Ecto neural progenitor cell (in vitro differentiated cells): ENCODE results near the gene NDST4.

Source experiments
- DNase-seq: peaks from one replicate; pipeline ENCODE4 v3.0.0-alpha.2; 2018; ENCODE audit warnings: low spot score

The NDST4 gene

DNA sequence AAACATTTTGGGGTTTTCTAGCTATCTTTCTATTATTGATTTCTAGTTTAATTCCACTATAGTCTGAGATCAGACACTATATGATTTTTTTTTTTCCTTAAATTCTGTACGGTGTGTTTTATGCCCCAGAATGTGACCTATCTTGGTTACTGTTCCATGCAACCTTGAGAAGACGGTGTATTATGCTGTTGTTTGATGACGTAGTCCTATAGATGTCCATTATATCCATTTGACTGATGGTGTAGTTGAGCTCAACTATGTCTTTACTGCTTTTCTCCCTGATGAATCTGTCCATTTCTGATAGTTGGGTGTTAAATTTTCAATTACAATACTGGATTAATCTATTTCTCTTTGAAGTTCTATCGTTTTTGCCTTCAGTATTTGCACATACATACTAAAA is 212.5 kb downstream of the NDST4 start:
- no peak for DNase-seq

- DNase-seq: no peak
These were observed 222.6 kb downstream of the NDST4 start for GRCh38 chr4:114890773-114891172.

DNA sequence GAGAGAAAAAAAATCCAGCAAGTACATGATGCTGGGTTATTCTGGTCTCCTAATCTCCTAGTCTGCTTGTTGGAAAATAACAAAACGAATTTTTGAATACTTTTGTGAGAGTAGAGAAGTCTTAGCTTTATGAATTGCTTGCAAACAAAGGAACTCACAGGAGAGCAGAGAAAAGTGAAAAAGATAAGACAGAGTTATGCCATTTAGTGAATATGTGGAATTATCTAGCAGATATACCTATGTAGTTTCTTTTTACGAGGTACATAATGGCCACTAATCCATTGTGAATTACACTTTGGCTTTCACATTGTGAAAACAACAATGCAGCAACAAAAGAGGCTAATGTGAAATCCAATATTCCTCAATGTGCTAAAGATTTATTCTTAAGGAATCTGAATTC is 226.7 kb downstream of the NDST4 start:
- DNase-seq: no peak

DNA sequence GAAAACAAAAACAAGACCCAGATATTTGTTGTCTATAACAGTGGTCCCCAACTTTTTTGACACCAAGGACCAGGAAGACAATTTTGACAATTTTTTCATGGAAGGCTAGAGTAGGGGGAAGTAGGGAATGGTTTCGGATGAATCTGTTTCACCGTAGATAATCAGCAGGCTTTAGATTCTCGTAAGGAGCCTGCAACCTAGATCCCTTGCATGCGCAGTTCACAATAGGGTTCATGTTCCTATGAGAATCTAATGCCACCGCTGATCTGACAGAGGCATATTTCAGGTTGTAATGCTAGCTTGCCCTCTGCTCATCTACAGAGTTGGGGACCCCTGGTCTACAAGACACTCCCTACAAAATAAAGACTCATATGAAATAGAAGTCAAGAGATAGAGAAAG is 229.8 kb downstream of the NDST4 start:
- no peak for DNase-seq

- DNase-seq: no peak
These were observed 233.3 kb downstream of the NDST4 start for GRCh38 chr4:114879916-114880669.

DNA sequence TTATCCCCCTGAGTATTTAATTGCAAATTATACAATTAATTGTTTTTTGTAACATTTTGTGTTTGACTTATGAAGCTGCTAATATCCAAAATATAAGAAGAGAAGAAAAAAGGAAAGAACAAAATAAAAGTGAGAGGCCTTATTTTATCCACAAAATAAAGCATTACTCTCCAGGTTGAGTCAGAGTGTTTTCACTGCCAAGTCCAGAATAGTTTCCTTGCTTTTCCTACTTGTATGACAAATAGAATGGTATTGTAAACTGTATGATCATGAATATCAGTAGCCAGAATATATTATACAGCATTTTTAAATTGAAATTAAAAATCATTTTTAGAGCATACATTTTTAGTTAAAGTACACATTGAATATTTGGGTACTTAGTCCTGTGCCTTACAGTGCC is 237.8 kb downstream of the NDST4 start:
- DNase-seq: no peak

DNA sequence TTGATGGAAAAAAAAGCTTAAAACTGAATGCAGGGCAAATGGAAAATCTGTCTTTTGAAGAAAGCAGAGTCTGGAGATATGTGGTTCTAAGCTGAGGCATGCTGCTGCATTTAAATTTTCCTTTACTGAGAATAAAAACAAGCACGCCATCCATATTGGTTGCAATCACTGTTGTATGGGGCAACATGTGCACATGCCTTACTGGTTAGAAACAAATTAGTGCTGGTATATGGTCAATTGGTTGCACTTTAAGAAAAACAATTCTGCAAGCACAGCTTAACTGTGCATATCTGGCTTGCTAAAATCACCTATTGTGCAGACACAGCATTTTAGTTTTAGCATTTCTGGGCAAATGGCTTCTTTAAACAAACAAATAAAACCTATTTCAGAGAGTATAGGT is 239.1 kb downstream of the NDST4 start:
- no peak for DNase-seq

DNA sequence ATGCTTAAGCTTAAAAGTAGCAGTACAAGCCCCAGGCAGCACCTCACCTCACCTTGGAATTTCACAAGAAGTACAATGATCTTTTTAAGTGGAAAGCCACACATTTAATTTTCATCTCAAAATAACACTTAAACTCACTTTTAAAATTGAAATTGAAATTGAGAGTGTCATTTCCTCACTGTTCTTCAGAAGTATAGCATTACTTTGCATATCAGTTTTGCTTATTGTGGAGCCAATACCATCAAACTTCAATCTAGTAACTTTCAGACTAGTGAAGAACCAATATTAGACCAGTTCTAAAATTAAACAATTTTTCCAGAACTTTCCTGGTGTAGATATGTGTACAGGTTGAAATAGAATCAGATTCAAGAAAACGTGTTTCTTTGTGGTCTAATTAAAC is 242.4 kb downstream of the NDST4 start:
- DNase-seq: no peak

GRCh38 chr4:114866901-114867670 is 246.3 kb downstream of the NDST4 start:
- DNase-seq: no peak

DNA sequence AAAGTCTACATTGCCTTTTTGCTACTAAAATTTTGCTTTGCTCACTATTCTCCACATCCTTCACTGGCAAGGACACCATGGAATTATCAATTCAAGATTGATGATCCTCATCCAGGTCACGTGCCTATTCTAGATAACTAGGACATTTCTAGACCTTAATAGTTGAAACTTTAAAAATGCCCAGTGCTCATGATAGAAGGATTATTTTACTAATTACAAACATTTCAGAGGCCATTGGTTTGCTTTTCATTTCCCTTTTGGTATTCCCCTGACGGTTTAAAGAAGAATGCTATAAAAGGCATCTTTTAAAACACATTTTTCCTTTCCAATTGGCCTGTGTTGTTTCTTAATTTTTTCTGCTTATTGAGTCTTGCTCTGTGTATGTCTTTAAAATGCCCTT is 249.4 kb downstream of the NDST4 start:
- no peak for DNase-seq

GRCh38 chr4:114860786-114861185 is 252.6 kb downstream of the NDST4 start:
- no peak for DNase-seq

DNA sequence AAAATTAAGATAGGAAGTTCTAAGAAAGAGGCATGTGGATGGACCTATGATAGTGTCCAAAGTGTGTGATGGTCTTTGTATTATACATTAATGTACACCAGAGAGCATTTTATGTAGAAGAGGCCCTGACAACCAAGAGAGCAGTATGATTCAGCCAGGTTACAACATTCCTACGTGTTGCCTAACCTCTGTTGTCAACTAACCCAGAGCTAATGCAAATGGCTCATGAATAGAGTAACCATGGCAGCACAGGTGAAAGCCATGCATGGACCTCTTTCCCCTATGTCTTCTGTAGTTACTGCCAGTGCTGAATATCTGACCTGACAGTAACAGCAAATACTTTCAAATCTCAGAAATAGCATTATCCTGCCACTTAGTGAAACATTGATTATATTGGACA is 255.6 kb downstream of the NDST4 start:
- no peak for DNase-seq

GRCh38 chr4:114839986-114840385 is 273.4 kb downstream of the NDST4 start:
- no peak for DNase-seq

DNA sequence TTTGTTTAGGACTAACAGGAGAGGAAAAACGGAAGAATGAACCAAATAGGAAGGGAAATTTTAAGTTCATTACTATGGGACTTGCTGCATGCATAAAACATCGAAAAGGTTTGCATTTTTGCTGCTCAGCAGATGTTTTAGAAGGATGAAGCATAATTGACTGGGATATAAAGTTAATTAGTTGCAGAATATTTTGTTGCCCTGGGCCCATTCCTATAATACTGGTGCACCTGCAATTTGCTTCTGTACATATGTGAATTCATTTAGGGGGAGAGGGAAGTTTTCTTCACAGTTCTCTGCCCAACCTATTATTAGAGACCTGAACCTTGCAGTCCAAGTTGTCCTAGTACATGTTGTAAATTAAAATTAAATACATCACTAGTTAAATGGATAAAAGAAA is 282.8 kb downstream of the NDST4 start:
- no peak for DNase-seq

GRCh38 chr4:114827651-114828050 is 285.8 kb downstream of the NDST4 start:
- no peak for DNase-seq

GRCh38 chr4:114815760-114816159 is 297.7 kb downstream of the NDST4 start:
- DNase-seq: no peak

- no peak for DNase-seq
These were observed 299.5 kb downstream of the NDST4 start for GRCh38 chr4:114813961-114814360.

- no peak for DNase-seq
These were observed 301.7 kb downstream of the NDST4 start for GRCh38 chr4:114811564-114812301.

DNA sequence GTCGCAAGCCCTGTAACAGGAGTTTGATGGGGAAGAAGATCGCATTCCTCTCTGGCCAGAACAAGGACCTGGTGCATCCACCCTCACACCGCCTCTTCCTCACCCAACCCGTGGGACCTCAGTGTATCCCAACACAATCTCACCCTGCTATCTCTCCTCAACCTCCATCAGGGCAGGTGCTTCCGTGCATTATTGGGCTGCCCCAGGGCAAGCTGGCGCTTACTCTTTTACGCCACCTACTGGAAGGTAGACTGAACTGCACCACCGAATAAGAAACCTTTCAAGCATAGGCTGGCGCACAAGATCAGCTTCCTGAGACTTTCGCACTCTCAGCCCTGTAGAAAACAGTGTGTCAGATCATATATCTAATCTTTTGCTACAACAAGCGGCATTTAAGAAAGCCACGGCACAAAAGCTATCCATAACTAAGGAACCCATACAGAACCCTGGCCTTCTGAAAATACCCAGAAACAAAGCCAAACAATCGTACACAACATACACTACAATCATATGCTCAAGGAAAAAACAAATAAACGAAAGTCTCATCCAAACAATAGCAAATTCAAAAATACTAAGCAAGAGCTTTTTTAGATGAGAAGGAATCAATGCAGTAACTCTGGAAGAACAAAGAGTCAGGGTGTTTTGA is 305.5 kb downstream of the NDST4 start:
- DNase-seq: peak; percentile 55

DNA sequence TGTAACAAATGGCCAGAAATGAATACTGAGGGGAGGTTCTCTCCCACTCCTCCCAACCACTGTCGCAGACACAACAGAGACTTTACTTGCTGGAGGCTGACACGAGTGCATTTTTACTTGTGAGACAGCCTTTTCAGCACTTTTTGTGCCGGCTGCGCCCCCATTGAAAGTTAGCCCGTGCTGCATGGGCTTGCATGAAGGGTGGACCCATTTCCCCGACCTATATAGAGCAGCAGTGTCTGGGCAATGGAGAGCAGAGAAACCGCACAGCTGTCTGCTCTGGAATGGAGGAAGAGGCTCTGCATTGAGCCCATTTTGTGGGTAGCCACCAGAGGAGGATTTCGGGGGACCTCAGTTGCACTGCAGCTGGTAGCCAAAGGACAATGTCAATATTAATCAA is 306.1 kb downstream of the NDST4 start:
- no peak for DNase-seq

GRCh38 chr4:114791976-114792375 is 321.4 kb downstream of the NDST4 start:
- no peak for DNase-seq

- DNase-seq: no peak
These were observed 327.9 kb downstream of the NDST4 start for GRCh38 chr4:114785570-114785969.

GRCh38 chr4:114783215-114783595 is 330.2 kb downstream of the NDST4 start:
- DNase-seq: no peak
